Stimulated activated CD4-positive, alpha-beta T cell treated with anti-CD3 and anti-CD28 coated beads, Interleukin-1b, Interleukin-23, amount 100 ng/mL, for 4 hours (primary cell): ENCODE measurements around the gene SEC14L2.
"Not testable (repeated sequence)": the region's sequence is repeated elsewhere in the genome, so short reads cannot be mapped to it uniquely, and the experiment has no call there.

Source experiments
- DNase-seq, 2 donors: peaks; one replicate each; pipeline ENCODE4 v3.0.0-alpha.2; 2020; ENCODE audit warnings: low read depth in 2 of 2

Gene SEC14L2

DNA sequence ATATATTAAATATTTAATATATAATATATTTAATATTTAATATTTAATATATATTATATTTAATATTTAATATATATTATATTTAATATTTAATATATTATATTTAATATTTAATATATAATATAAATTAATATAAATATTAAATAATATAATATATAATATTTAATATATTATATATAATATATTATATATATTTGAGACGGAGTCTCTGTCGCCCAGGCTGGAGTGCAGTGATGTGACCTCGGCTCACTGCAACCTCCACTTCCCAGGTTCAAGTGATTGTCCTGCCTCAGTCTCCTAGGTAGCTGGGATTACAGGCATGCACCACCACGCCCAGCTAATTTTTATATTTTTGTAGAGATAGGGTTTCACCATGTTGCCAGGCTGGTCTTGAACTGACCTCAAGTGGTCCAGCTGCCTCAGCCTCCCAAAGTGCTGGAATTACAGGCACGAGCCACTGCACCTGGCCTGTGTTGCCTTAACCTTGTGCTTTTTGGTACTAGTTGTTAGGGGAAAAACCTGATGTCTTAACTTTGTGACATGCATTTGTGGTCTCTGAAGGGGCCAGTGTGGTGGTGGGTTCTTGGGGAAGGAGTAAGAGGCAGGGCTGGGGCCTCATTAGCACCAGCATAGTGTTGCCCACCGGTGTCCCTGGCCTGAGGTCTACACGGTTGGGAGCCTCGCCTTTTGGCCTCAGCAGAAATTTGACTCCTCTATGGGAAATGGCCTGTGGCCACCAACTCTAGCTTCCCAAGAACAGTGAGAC is 58.4 kb downstream of the SEC14L2 start:
- no peak for DNase-seq

DNA sequence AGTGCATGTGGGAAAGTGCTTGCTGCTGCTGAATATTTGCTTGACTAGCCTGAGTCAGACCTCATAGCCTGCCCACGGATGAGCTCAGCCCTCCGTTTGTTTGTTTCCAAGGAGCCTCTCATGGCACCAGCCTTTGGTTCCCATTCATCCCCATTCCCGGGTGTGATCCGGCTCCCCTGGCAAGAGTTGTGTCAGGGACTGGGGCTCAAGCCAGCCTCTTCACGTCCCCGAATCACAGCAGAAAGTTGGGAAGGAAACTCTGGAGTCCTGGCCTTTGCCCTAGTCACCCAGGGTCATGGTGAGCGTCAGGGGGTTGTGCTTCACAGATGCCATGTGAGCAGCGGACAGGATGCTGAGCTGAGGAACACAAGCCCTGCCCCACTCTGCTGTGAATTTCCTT is 61.2 kb downstream of the SEC14L2 start:
- no peak for DNase-seq

DNA sequence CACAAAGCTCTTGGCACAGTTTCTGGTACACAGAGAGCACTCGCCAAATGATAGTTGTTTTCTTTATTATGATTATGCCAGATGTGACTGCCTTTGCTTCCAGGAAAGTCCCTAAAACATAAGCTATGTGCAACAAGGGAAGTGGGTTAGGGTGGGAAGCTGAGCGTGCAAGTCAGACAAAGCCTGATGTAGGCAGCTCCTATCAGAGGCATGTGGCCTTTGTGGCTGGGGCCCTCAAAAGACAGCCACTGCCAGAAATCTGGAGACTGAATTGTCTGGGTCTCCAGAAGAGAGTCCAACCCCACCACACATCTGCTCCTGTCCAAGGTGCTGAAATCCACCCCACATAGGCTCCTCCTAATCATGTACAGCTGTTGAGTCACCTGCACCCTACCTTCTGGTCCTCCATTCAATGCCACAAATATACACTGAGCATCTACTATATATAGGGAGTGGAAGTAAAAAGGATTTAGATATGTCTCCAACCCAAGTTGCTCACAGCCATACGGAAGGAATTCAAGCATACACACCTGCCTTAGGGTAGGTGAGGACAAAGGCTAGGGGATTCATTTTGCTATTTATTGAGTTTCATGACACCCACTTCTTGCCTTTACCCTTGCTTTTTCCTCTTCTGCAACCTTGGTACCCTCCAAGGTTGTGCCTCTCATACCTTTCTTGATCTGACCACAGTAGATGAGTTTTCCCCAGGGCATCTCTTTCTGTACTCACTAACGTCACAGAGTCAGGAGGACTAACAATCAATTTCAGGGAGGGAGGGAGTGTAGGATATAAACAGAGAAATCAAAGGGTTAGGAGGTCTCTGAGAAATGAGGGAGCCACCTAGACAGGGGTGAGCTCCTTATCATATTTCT is 62.6 kb downstream of the SEC14L2 start:
- DNase-seq, result no peak

DNA sequence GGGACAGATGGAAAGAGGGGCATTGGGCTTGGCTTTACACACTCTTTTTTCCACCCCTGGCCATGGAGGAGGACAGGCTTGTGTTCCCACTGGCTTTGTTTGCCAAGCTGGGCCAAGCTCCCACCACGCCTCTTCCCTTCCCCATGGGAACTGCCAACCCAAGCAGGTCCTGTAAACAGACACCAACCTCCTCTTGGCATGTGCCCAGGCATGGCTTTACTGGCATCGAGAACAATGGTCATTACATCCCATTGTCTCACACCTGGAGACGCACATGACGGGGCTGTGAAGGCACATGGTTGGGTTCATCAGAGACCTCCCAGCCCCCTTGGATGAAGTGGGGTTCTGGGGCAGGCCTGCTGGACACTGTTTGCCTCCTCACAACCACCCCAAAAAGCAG is 63.3 kb downstream of the SEC14L2 start:
- no peak for DNase-seq

DNA sequence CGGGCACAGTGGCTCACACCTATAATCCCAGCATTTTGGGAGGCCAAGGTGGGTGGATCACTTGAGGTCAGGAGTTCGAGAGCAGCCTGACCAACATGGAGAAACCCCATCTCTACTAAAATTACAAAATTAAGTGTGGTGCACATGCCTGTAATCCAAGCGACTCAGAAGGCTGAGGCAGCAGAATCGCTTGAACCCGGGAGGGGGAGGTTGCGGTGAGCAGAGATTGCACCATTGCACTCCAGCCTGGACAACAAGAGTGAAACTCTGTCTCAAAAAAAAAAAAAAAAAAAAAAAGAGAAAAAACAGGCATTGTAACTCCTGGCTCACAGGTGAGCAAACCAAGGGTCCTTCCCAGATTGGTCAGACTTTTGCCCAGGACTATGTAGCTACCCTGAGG is 63.7 kb downstream of the SEC14L2 start:
- not testable (repeated sequence) for DNase-seq

DNA sequence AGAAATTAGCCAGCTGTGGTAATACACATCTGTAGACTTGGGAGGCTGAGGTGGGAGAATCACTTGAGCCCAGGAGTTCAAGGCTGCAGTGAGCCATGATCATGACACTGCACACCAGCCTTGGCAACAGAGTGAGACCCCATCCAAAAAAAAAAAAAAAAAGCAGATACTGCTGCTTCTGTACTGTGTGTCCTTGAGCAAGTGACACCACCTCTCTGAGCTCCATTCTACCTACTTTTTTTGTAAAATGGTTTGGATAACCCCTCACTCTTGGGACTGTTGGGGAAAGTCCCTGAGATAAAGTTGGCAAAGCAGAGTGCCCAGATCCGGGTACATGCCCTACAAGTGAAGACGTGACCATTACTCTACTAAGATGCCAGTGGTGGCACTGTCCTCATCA is 72.3 kb downstream of the SEC14L2 start:
- no peak for DNase-seq

DNA sequence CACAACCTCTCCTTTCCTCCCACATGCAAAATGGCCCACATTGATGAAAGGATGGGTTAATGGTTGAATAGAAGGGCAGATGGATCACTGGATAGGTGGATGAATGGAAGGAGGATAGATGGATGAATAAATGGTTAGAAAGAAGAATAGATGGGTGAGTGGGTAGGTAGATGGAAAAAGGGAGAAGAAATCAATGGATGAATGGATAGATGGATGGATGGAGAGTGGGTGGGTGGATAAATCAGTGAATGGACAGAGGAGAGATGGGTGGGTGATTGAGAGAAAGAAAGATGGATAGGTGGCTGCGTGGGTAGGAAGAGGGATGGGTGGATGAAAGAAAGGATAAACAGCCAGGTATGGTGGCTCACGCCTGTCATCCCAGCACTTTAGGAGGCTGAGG is 73.8 kb downstream of the SEC14L2 start:
- no peak for DNase-seq

DNA sequence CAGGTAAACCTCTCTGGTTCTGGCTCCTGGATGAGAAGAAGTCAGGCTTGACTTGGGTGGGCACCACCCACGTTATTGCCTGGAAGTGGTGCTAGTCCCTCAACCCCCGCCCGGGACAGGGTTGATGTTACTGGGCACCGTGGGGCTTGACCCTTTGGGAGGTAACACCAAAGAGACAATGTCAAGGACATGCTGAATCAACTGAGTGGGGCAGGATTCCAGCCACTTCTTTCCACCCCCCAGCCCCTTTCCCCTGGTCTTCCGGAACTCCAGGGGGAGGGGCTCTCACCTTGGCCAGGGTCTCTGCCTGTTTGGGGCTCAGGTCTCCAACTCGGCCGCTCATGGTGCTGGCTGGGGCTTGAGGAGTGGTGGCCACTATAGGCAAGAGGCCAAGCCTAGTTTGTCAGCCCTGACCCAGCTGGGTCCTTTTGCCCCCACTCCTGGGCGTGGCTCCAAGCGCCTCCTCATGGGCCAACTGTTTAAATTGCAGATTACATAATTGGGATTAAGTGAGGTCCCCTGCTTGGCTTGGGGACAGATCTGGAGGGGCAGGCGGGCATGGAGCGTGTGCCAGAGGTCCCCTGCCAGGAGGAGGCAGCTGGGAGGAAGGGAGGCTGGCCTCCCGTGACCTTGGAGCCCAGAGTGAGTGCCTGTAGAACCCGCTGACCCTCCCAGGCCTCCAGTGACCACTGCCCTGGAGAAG is 74.9 kb downstream of the SEC14L2 start, which contains the start of gene SEC14L3:
Gene SEC14L3 (minus strand): TSS at position 402 of the 703 bp plus-strand sequence. CDS start 59 bp downstream, at position 343.
- no peak for DNase-seq

DNA sequence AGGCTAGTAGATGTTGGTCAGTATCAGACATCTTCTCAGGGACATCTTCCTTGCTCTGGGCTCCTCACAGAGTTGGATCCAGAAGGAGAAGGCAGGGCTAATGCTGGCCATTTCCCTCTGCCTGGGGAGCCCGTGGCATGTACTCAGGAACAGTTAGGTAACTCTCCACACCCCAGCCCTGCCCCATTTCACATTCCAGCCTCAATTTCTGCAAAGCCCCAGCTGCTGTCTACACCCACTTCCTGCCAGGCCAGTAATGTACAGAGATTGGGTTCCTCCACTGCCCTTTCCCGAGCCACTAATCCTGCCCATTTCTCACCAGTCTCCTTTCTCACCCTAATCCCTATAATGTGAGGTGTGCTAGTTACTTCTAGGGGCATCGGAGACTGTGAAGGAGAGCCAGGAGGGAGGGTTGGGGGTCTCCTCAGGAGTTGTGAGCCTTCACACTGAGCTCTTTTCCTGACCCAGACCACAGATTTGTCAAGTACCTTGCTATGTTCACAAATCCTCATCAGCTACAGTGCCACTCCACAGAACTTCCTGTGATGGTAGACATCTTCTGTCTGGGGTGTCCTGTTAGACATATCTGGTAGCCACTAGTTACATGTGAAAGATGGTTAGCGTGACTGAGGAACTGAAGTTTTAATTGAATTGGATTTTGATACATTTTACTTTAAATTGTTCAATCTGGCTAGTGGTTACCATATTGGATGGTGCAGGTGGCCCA is 76.3 kb downstream of the SEC14L2 start:
- no peak for DNase-seq

DNA sequence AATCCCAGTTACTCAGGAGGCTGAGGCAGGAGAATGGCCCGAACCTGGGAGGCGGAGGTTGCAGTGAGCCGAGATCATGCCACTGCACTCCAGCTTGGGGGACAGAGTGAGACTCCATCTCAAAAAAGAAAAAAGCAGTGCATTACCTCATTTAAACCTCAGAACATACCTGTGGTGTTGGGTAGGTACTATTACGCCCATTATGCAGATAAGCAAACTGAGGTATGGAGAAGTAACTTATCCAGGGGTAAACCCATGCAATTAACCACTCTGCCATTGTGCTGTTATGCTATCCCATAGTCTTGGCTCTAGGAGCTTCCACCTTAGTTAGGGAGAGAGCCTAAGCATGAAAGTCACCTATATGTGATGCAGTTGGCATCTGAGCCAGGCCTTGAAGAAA is 77.3 kb downstream of the SEC14L2 start:
- no peak for DNase-seq
